Common myeloid progenitor, CD34-positive (primary cell): Measurements from ENCODE around the gene RBP3.

Experiments used
- CTCF ChIA-PET: fragments of 350-600 bp; sonication (Branson Sonifier 250); formaldehyde crosslinking; loops from one replicate; lab custom pipeline; 2021; ENCODE audit warnings: antibody characterized with exemption; lab: Charles Lee
- POLR2A ChIA-PET: fragments of 350-600 bp; sonication (Branson Sonifier 250); formaldehyde crosslinking; loops from one replicate; lab custom pipeline; 2021; ENCODE audit warnings: antibody characterized with exemption; lab: Charles Lee
- DNase-seq, 3 donors: peaks; one replicate each; pipeline versions ENCODE4 v3.0.0 to v3.0.0-alpha.2; 2013
- H3K27ac ChIP-seq, 2 experiments: 1 replicate in 1 of 2; 2 replicates in 1 of 2; pipeline ENCODE4 v1.7.0; 2013; ENCODE audit warnings: inconsistent platforms in 2 of 2, low read length in 2 of 2, mild to moderate bottlenecking in 2 of 2, low read depth in 1 of 2, moderate library complexity in 1 of 2; ENCODE audit not compliant: severe bottlenecking in 2 of 2, insufficient read depth in 1 of 2, poor library complexity in 1 of 2
- H3K27me3 ChIP-seq, 5 experiments: replicated peaks in 2 of 5; 1 replicate in 3 of 5; 2 replicates in 2 of 5; pipeline versions ENCODE4 v1.6.1 to v1.7.0; 2013; ENCODE audit warnings: low read length in 4 of 5, mild to moderate bottlenecking in 2 of 5, moderate library complexity in 2 of 5, inconsistent platforms in 1 of 5; ENCODE audit not compliant: insufficient read depth in 5 of 5, control insufficient read depth in 4 of 5
- H3K36me3 ChIP-seq, 4 experiments: 1 replicate in 2 of 4; 2 replicates in 2 of 4; pipeline versions ENCODE4 v1.6.1 to v1.7.0; 2013; ENCODE audit warnings: low read length in 3 of 4, control low read depth in 1 of 4, mild to moderate bottlenecking in 1 of 4; ENCODE audit not compliant: control insufficient read depth in 4 of 4, insufficient read depth in 4 of 4
- H3K4me1 ChIP-seq, 4 experiments: 1 replicate in 3 of 4; 2 replicates in 1 of 4; pipeline versions ENCODE4 v1.6.1 to v1.7.1; 2013; ENCODE audit warnings: low read length in 3 of 4, mild to moderate bottlenecking in 3 of 4, control low read depth in 1 of 4, inconsistent platforms in 1 of 4, moderate library complexity in 1 of 4; ENCODE audit not compliant: control insufficient read depth in 4 of 4, insufficient read depth in 4 of 4; ENCODE audit errors: control extremely low read depth in 1 of 4
- H3K4me3 ChIP-seq, 7 experiments: 1 replicate in 4 of 7; 2 replicates in 3 of 7; pipeline versions ENCODE4 v1.5.1 to v1.7.0; 2013; ENCODE audit warnings: mild to moderate bottlenecking in 7 of 7, low read length in 6 of 7, moderate library complexity in 6 of 7, inconsistent platforms in 2 of 7, low read depth in 2 of 7, control low read depth in 1 of 7; ENCODE audit not compliant: insufficient read depth in 4 of 7, control insufficient read depth in 1 of 7; ENCODE audit errors: extremely low read depth in 1 of 7
- H3K9me3 ChIP-seq, 5 experiments: 1 replicate in 4 of 5; 2 replicates in 1 of 5; pipeline versions ENCODE4 v1.6.1 to v1.7.1; 2013; ENCODE audit warnings: low read length in 4 of 5, mild to moderate bottlenecking in 2 of 5, inconsistent platforms in 1 of 5, low read depth in 1 of 5, moderate library complexity in 1 of 5; ENCODE audit not compliant: control insufficient read depth in 4 of 5, insufficient read depth in 2 of 5; ENCODE audit errors: control extremely low read depth in 1 of 5
- WGBS: methylation state at CpG from one replicate; pipeline ENCODE4 v1.1.5; 2013; ENCODE audit not compliant: insufficient coverage; 5-methylcytosine and 5-hydroxymethylcytosine counted together

The RBP3 gene

DNA sequence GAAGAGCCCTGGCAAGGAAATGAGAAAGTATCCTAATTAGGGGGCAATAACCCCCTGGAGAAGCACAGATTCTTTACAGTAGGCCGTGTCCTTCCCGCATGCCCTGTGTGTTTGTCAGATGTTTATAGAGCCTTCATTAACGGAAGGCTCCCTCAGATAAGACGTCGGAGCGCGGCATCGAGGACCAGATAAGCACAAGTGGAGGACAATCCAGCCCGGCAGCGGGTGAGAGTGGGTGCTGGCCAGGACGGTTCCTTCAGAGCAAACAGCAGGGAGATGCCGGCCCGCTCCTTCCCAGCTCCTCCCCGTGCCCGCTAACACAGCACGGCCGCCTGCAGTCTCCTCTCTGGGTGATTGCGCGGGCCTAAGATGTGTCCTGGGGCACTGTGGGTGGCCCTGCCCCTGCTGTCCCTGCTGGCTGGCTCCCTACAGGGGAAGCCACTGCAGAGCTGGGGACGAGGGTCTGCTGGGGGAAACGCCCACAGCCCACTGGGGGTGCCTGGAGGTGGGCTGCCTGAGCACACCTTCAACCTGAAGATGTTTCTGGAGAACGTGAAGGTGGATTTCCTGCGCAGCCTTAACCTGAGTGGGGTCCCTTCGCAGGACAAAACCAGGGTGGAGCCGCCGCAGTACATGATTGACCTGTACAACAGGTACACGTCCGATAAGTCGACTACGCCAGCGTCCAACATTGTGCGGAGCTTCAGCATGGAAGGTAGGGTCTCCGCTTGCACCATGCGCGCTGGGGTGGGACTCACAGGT, 25.7 kb upstream of the RBP3 start, which contains the start of gene GDF2:
Gene GDF2, plus strand, starts transcription at position 155 of the 762 bp plus-strand sequence. Its CDS starts 215 bp downstream, at position 370.
- POLR2A ChIA-PET = no interaction called here
- Histone ChIP-seq H3K27me3 (peaks cover 0 to 6% (median 0%) of the 10 kb centered on the region in 5 experiments), H3K27ac (no peak within 1 kb of the TSS), H3K4me1 (no peaks in the 10 kb centered on the region), H3K36me3 (no peaks in the 10 kb centered on the region), H3K9me3 (no peaks in the 10 kb centered on the region), H3K4me3 (no peak within 1 kb of the TSS)
- WGBS = 92% methylated on average over 34 of the region's 35 CpGs
- CTCF ChIA-PET = interaction anchor here (1.1 to 2.8 kb wide), 3 partner anchors 9 to 296 kb away, joined by 3 to 12 read pairs (median 6); no protein-coding TSS in a partner anchor
- peak in 2 of 3 donors; percentile 5 to 37 for DNase-seq

DNA sequence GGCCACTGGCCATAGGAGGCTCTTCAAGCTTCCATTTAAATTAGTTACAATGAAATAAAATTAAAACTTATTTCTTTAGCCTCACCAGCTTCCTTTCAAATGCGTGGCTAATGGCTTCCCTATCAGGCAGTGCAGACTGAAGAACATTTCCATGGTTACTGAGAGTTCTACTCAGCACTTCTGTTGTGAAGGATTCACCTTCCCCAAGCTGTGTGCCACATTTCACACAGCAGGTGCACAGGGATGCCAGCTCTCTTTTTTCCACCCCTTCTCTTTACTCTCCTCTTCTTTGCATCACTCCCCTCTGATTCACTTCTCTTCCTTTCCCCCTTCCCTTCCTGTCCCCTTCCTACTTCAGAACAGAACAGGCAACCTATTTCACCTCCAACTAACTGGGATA, 25.1 kb upstream of the RBP3 start:
- no peaks in the 10 kb centered on the region for H3K36me3 ChIP-seq
- no peak for DNase-seq
- POLR2A ChIA-PET = no interaction called here
- H3K4me1 ChIP-seq = no peaks in the 10 kb centered on the region
- no peak overlapping the region for H3K4me3 ChIP-seq
- no peak overlapping the region for H3K27ac ChIP-seq
- no peaks in the 10 kb centered on the region for H3K9me3 ChIP-seq
- CTCF ChIA-PET = interaction anchor here (0.7 to 2.8 kb wide), 4 partner anchors 10 to 297 kb away, joined by 3 to 12 read pairs (median 4); no protein-coding TSS in a partner anchor
- WGBS = 75% methylated on average over 1 of the region's 1 CpG
- H3K27me3 ChIP-seq = peaks cover 0 to 6% (median 0%) of the 10 kb centered on the region in 5 experiments

DNA sequence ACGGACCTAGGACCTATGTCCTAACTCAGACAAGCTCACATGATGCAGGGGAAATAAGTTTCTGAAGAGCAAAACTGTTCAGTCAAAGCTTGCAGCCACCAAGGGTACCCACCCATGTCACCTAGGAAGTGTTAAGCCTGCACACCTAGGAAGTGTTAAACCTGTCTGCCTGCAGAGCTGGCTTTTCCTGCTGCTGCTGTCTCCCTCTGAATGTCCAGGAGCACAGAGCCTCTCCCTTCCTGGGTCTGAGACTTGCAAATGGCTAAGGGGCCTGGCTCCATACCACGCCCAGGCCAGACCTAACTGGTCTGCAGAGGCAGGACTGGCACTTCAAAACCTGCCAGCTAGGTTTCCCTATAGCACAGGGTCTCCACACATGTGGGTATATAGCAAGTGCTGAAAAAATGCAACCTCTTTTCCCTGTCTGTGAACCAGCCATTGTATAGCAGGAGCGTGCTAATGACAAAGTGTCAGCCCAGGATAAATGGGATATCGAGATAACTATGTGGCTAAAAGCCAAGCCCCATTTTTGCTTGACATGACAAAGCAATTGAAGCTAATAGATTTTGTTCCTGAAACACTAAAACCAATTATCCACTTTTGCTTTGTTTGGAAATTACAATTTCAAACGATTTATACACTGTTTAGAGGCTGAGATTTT, 24.4 kb upstream of the RBP3 start:
- CTCF ChIA-PET = interaction anchor here (0.7 to 2.8 kb wide), 6 partner anchors 10 to 328 kb away, joined by 3 to 12 read pairs (median 4); no protein-coding TSS in a partner anchor
- Histone ChIP-seq H3K4me1 (no peaks in the 10 kb centered on the region), H3K9me3 (no peaks in the 10 kb centered on the region), H3K36me3 (no peaks in the 10 kb centered on the region), H3K27me3 (peaks cover 0 to 6% (median 0%) of the 10 kb centered on the region in 5 experiments), H3K27ac (no peak overlapping the region), H3K4me3 (no peak overlapping the region)
- no peak for DNase-seq
- POLR2A ChIA-PET = no interaction called here
- 74% methylated on average over 4 of the region's 5 CpGs for WGBS

DNA sequence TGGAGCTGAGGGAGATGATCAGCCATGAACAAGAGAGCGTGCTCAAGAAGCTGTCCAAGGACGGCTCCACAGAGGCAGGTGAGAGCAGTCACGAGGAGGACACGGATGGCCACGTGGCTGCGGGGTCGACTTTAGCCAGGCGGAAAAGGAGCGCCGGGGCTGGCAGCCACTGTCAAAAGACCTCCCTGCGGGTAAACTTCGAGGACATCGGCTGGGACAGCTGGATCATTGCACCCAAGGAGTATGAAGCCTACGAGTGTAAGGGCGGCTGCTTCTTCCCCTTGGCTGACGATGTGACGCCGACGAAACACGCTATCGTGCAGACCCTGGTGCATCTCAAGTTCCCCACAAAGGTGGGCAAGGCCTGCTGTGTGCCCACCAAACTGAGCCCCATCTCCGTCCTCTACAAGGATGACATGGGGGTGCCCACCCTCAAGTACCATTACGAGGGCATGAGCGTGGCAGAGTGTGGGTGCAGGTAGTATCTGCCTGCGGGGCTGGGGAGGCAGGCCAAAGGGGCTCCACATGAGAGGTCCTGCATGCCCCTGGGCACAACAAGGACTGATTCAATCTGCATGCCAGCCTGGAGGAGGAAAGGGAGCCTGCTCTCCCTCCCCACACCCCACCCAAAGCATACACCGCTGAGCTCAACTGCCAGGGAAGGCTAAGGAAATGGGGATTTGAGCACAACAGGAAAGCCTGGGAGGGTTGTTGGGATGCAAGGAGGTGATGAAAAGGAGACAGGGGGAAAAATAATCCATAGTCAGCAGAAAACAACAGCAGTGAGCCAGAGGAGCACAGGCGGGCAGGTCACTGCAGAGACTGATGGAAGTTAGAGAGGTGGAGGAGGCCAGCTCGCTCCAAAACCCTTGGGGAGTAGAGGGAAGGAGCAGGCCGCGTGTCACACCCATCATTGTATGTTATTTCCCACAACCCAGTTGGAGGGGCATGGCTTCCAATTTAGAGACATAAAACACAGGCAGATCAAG, 22.6 kb upstream of the RBP3 start:
- Histone ChIP-seq H3K4me3 (no peak overlapping the region), H3K27me3 (peaks cover 0 to 6% (median 0%) of the 10 kb centered on the region in 5 experiments), H3K9me3 (no peaks in the 10 kb centered on the region), H3K4me1 (no peaks in the 10 kb centered on the region), H3K27ac (no peak overlapping the region), H3K36me3 (no peaks in the 10 kb centered on the region)
- ChIA-PET CTCF (interaction anchor here (0.8 kb wide), 2 partner anchors 13 to 279 kb away, joined by 3 read pairs; no protein-coding TSS in a partner anchor), POLR2A (no interaction called here)
- no peak for DNase-seq
- 96% methylated on average over 26 of the region's 30 CpGs for WGBS

DNA sequence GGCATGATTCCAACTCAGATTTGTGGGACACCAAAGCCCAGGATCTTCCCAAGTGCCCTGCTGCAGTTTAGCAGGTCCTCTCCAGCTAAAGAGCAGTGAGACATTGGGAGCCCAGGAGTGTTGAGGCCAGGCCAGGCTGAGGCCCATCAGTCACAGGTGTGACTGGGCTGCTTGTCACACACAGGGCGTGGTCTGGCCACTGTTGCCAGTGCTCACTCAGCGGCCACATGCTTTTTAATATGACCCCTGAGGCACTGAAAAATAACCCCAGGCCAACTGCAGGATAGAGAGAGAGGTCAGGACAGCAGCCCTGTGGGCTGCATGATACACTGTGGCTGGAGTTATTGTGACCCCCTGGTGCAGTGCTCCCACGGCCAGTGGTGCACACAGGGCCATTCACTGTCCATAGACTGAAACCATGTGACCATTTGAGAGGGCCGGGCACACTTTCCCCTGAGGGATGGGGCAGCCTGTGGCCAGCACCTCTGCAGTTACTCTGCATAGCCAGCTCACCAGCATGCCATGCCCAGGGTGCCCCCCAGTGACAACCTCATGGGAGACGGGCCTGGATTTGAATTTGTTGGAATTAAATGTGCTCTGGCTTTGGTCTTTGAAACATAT, 21.7 kb upstream of the RBP3 start:
- CTCF ChIA-PET = interaction anchor here (0.8 to 0.9 kb wide), 2 partner anchors 280 to 282 kb away, joined by 3 read pairs; no protein-coding TSS in a partner anchor
- H3K27me3 ChIP-seq = peaks cover 0 to 6% (median 0%) of the 10 kb centered on the region in 5 experiments
- 93% methylated on average over 5 of the region's 5 CpGs for WGBS

DNA sequence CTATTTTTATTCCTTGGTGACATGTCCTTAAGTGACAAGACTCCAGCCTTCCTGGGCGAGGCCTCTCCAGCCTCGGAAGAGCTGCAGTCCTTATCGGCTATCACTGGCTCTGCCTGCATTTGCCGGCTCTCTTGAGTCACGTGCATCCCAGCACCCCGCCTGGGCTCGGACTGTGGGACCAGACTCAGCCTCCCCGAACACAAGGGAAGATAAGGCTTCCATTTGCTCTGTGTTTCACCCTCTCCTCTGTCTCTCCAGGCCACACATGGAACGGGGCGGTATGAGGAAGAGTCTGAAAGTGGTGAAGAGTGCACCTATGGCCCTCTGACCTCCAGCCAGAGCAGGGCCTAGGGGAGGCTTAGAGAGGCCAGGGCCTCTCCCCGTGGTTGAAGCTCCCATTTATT, 21.2 kb upstream of the RBP3 start:
- DNase-seq = no peak
- WGBS = 97% methylated on average over 9 of the region's 11 CpGs
- Histone ChIP-seq H3K4me1 (no peaks in the 10 kb centered on the region), H3K36me3 (no peaks in the 10 kb centered on the region), H3K27ac (no peak overlapping the region), H3K27me3 (peaks cover 0 to 5% (median 0%) of the 10 kb centered on the region in 5 experiments), H3K9me3 (no peaks in the 10 kb centered on the region), H3K4me3 (no peak overlapping the region)
- ChIA-PET POLR2A (no interaction called here), CTCF (interaction anchor here (0.9 kb wide), 1 partner anchor 282 kb away, joined by 3 read pairs; no protein-coding TSS in a partner anchor)

More for the DNA sequence above, 21.7 kb upstream of the RBP3 start:
- DNase-seq = no peak
- POLR2A ChIA-PET = no interaction called here
- H3K4me3 ChIP-seq = no peak overlapping the region
- H3K9me3 ChIP-seq = no peaks in the 10 kb centered on the region
- H3K4me1 ChIP-seq = no peaks in the 10 kb centered on the region
- no peaks in the 10 kb centered on the region for H3K36me3 ChIP-seq
- H3K27ac ChIP-seq = no peak overlapping the region
